HL-60 (cell line): ENCODE data around the gene NEK3.
A peak's percentile ranks its signal among the peaks of the same experiment; 100 is the strongest.
"Not testable (repeated sequence)": the region's sequence is repeated elsewhere in the genome, so short reads cannot be mapped to it uniquely, and the experiment has no call there.

Source experiments
- DNase-seq, 2 experiments: peaks; one replicate each; pipeline ENCODE4 v3.0.0-alpha.2; 2010 to 2020; ENCODE audit warnings: low read depth in 1 of 2, low spot score in 1 of 2
- H3K27ac ChIP-seq: fragments of 250-450 bp; sonication (Bioruptor Pico); replicated peaks from 2 replicates; pipeline ENCODE4 v1.5.1; 2020; ENCODE audit warnings: mild to moderate bottlenecking, moderate library complexity
- H3K27me3 ChIP-seq: fragments of 250-450 bp; sonication (Bioruptor Pico); 2 replicates; pipeline ENCODE4 v1.5.1; 2021; ENCODE audit warnings: mild to moderate bottlenecking, moderate library complexity; ENCODE audit not compliant: insufficient read depth, poor library complexity, severe bottlenecking
- H3K4me3 ChIP-seq: replicated peaks from 2 replicates; pipeline ENCODE4 v1.5.1; 2011; ENCODE audit warnings: mild to moderate bottlenecking, control low read depth, low read length; ENCODE audit not compliant: insufficient read depth
- GABPA ChIP-seq: IDR thresholded peaks from 2 replicates; pipeline ENCODE4 v1.6.1; 2012; ENCODE audit warnings: low read depth
- POLR2AphosphoS5 ChIP-seq: IDR thresholded peaks from 2 replicates; pipeline ENCODE4 v1.6.1; 2012; ENCODE audit warnings: low read depth
- SPI1 ChIP-seq: IDR thresholded peaks from 2 replicates; pipeline ENCODE4 v1.6.1; 2012; ENCODE audit warnings: low read depth, mild to moderate bottlenecking, borderline replicate concordance
- TF ChIP-seq, protein P1 (sequence below): IDR thresholded peaks from one replicate; pipeline ENCODE4 v1.5.1; 2011; ENCODE audit warnings: low read length, control low read depth, inconsistent platforms; ENCODE audit not compliant: insufficient read depth
- TF ChIP-seq, protein P2 (sequence below): IDR thresholded peaks from 2 replicates; pipeline ENCODE4 v1.6.1; 2012; ENCODE audit warnings: low read depth; ENCODE audit not compliant: insufficient replicate concordance

The NEK3 gene

DNA sequence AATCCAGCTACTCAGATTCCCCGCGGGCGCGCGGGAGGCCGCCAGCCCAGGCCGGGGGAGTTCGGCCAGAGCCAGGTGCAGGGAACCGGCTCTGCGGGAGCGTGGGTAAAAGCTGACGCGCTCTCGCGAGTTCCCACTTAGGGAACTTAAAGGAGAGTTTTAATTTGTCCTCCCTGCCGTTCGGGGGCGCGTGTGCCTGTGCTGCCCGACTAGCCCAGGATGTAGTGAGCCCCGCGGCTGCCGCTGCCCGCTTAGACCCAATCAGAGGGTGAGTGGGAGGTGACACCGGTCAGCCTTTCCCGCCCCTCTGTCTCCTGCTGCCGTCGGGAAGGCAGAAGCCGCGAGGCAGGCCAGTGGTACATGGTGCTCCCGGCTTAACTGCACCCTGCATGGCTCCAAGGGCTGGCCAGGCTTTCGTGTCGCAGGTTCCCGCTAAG is 36.0 kb upstream of the NEK3 start:
- peak; percentile 14 to 57 for DNase-seq
- TF ChIP-seq, protein P1, sequence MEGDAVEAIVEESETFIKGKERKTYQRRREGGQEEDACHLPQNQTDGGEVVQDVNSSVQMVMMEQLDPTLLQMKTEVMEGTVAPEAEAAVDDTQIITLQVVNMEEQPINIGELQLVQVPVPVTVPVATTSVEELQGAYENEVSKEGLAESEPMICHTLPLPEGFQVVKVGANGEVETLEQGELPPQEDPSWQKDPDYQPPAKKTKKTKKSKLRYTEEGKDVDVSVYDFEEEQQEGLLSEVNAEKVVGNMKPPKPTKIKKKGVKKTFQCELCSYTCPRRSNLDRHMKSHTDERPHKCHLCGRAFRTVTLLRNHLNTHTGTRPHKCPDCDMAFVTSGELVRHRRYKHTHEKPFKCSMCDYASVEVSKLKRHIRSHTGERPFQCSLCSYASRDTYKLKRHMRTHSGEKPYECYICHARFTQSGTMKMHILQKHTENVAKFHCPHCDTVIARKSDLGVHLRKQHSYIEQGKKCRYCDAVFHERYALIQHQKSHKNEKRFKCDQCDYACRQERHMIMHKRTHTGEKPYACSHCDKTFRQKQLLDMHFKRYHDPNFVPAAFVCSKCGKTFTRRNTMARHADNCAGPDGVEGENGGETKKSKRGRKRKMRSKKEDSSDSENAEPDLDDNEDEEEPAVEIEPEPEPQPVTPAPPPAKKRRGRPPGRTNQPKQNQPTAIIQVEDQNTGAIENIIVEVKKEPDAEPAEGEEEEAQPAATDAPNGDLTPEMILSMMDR = no peak
- TF ChIP-seq SPI1 (no peak), POLR2AphosphoS5 (no peak), GABPA (no peak)
- TF ChIP-seq, protein P2, sequence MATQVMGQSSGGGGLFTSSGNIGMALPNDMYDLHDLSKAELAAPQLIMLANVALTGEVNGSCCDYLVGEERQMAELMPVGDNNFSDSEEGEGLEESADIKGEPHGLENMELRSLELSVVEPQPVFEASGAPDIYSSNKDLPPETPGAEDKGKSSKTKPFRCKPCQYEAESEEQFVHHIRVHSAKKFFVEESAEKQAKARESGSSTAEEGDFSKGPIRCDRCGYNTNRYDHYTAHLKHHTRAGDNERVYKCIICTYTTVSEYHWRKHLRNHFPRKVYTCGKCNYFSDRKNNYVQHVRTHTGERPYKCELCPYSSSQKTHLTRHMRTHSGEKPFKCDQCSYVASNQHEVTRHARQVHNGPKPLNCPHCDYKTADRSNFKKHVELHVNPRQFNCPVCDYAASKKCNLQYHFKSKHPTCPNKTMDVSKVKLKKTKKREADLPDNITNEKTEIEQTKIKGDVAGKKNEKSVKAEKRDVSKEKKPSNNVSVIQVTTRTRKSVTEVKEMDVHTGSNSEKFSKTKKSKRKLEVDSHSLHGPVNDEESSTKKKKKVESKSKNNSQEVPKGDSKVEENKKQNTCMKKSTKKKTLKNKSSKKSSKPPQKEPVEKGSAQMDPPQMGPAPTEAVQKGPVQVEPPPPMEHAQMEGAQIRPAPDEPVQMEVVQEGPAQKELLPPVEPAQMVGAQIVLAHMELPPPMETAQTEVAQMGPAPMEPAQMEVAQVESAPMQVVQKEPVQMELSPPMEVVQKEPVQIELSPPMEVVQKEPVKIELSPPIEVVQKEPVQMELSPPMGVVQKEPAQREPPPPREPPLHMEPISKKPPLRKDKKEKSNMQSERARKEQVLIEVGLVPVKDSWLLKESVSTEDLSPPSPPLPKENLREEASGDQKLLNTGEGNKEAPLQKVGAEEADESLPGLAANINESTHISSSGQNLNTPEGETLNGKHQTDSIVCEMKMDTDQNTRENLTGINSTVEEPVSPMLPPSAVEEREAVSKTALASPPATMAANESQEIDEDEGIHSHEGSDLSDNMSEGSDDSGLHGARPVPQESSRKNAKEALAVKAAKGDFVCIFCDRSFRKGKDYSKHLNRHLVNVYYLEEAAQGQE = no peak
- Histone ChIP-seq H3K27me3 (no peaks in the 10 kb centered on the region), H3K27ac (no peak overlapping the region; the same call in 1 of the 2 replicates), H3K4me3 (peak overlapping the region; percentile 89)

DNA sequence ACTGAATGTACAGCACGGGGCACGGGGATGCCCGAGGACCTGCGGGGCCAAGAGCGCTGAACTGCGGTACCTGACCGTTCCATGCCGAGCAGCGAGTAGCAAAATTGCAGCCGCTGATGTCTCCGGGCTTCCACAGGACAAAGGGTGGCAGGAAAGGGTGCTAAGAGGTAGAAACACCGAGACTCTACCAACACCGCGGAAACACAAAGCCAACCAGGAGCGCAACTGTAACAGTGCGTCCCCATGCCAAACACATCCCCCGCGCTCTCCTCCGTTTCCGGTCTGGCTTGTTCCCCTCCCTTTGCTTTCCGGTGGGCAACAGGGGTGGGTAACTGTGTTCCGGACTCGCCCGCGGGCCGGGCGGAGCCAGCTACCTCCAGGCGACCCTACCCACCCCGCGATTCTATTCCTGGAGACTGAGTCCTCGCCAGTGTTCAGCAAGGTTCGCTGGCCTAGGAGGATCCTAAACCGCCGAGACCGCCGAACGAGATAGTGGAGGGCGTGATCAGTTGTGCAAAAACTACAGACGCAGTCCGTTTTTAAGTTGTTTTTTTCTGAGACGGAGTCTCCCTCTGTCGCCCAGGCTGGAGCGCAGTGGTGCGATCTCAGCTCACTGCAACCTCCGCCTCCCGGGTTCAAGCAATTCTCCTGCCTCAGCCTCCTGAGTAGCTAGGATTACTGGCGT is 34.9 kb upstream of the NEK3 start:
- H3K27me3 ChIP-seq = no peaks in the 10 kb centered on the region

DNA sequence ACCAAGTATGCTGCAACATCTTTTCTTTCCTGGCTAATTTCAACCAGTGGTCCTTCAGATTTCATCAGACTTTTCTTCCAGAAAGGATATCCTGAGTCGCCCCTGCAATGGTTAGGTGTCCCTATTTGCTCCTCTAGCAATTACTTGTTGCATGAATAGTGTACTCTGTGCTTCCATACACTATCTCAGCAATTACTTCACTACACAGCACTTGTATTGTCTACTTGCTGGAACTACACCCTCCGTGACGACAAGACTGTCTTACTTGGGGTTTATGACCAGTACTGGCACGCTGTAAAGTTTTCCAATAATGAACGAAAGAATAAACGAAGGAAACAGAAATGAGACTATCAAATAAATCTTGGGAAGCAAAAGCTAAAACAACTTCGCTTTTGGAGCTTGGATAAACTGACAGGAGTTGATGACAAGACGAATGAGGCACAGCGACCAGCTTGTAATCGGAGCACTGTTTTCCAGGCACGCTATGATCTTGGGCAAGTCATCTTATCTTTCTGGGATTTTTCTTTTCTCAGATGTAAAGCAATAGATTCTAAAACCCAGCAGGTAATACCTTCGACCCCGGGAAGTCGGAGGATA is 34.3 kb upstream of the NEK3 start:
- DNase-seq = peak; percentile 8 to 39
- peak overlapping the region; percentile 89 for H3K4me3 ChIP-seq
- peak overlapping the region; percentile 81 for H3K27ac ChIP-seq
- not testable (repeated sequence) for H3K27me3 ChIP-seq

More for the DNA sequence above, 34.9 kb upstream of the NEK3 start:
- H3K4me3 ChIP-seq = peak overlapping the region; percentile 89
- TF ChIP-seq, protein P1 = no peak
- peak; percentile 97 for TF ChIP-seq POLR2AphosphoS5
- TF ChIP-seq GABPA = peak; percentile 99
- TF ChIP-seq, protein P2 = peak; percentile 50
- peak; percentile 15; the same call in 1 of the 2 replicates for TF ChIP-seq SPI1
- peak overlapping the region; percentile 81 for H3K27ac ChIP-seq
- DNase-seq = peak; percentile 75 to 94

DNA sequence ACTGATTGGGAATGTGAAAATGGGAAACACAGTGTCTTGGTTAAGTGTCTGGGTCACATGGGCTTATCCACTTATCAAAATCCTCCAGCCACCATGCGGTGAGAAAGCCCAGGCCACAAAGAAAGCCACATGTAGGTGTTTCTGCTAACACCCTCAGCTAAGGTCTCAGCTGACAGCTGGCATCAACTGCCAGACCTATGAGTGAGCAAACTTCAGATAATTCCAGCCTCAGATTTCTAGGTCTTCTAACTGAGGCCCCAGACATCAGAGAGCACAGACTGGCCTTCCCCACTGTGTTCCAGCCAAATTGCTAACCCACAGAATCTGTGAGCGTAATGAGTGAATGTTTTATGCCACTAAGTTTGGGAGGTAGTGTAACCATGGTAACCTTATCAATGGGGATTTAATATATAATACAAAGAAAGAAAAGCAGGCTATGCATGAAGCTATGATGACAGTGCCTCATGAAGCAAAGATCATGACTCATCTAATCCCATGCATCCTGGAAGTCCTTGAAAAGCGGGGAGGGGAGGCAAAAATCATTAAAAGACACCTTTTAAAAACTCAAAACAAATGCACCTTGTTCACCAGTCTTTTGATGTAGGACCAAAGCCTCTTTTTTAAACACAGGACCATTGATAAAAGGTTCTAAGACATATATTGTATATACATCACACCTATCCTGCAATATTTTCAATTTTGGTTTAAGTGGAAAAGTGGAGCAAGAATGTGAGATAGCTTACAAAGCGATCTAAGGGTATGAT is 28.2 kb upstream of the NEK3 start:
- peak in 1 of 2 experiments; percentile 71 for DNase-seq
- not testable (repeated sequence) for H3K4me3 ChIP-seq, H3K27me3 ChIP-seq
- TF ChIP-seq POLR2AphosphoS5 = peak; percentile 76
- peak overlapping the region; percentile 54 for H3K27ac ChIP-seq
